GM19452 (cell line): ENCODE results near the gene CYP24A1.
A peak's percentile ranks its signal among the peaks of the same experiment; 100 is the strongest.

Source experiments
- ATAC-seq: cut with Tn5 transposase; IDR thresholded peaks from one replicate; pipeline ENCODE4 v1.9.1; 2021; ENCODE audit not compliant: unreplicated experiment

CYP24A1 gene

GRCh38 chr20:54173653-54174456 is at the start of gene CYP24A1:
TSS of gene CYP24A1 (minus strand) at chr20:54173986. CDS start at chr20:54173579, 407 bp downstream.
- no peak for ATAC-seq

- ATAC-seq, result no peak
Measured at GRCh38 chr20:54223285-54223684, 49.5 kb upstream of the CYP24A1 start.

GRCh38 chr20:54221996-54222890 is 48.5 kb upstream of the CYP24A1 start:
- ATAC-seq, result no peak

- no peak for ATAC-seq
Measured at GRCh38 chr20:54221353-54221752, 47.6 kb upstream of the CYP24A1 start.

GRCh38 chr20:54220722-54221121 is 46.9 kb upstream of the CYP24A1 start:
- no peak for ATAC-seq

GRCh38 chr20:54219751-54220426 is 46.1 kb upstream of the CYP24A1 start:
- no peak for ATAC-seq

- no peak for ATAC-seq
Measured at GRCh38 chr20:54218470-54218869, 44.7 kb upstream of the CYP24A1 start.

GRCh38 chr20:54217762-54218161 is 44.0 kb upstream of the CYP24A1 start:
- no peak for ATAC-seq

- no peak for ATAC-seq
Measured at GRCh38 chr20:54215157-54215789, 41.5 kb upstream of the CYP24A1 start.

- ATAC-seq, result no peak
Measured at GRCh38 chr20:54214566-54214965, 40.8 kb upstream of the CYP24A1 start.

- no peak for ATAC-seq
Measured at GRCh38 chr20:54212871-54213270, 39.1 kb upstream of the CYP24A1 start.

GRCh38 chr20:54212226-54212625 is 38.4 kb upstream of the CYP24A1 start:
- no peak for ATAC-seq

GRCh38 chr20:54209216-54209813 is 35.5 kb upstream of the CYP24A1 start:
- no peak for ATAC-seq

- ATAC-seq, result no peak
Measured at GRCh38 chr20:54208548-54209176, 34.9 kb upstream of the CYP24A1 start.

- ATAC-seq, result peak; percentile 98
Measured at GRCh38 chr20:54207743-54208547, 34.2 kb upstream of the CYP24A1 start, which contains the start of gene PFDN4. TSS of gene PFDN4 (plus strand) at chr20:54208087. CDS start at chr20:54208101, 14 bp downstream.

GRCh38 chr20:54207053-54207742 is 33.4 kb upstream of the CYP24A1 start:
- ATAC-seq, result peak; percentile 1

GRCh38 chr20:54205450-54205849 is 31.7 kb upstream of the CYP24A1 start:
- ATAC-seq, result no peak

GRCh38 chr20:54204481-54204880 is 30.7 kb upstream of the CYP24A1 start:
- no peak for ATAC-seq
